ENCODE measurements around the gene AKAP13. TPM values are rescaled to one million over a fixed set of nuclear protein-coding genes. Genes with fewer than 3 reads are reported as not detected.

Gene AKAP13
- total RNA-seq, 1 donor from 2014 or later: 443 TPM

DNA sequence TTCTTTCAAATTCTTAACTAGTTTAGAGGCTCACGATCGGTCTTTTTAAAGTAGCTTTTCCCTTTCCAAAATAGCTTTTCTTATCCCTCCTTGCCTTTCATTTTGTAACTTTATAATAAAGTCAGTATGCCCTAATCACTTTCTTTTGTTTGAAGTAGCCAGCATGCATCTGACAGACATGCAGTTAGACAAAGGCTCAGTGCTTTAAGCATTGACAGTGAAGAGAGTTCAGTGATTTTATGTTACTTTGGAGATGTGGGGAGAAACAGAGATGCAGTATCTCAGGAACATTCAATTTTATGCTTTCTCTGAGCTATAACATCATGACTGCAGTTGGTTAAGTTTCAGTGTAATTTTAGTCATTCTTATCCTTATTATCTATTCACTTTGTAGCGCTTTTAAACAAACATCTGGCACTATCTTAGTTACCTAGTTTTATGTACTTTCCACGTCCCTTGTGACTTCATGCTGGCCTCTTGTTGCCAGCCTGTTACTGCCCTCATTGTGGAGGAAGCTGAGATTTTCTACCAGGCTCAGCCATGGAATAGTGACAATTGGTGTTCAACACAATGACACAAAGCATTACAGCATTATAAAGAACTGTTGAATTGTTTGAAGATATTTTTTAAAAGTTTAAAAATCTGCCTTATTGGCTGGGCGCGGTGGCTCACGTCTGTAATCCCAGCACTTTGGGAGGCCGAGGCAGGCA, 90.3 kb downstream of the AKAP13 start:
- intact Hi-C loops (cut with DNase I): no loop called here
- no peak overlapping the region for H3K27ac ChIP-seq
- H3K4me1 ChIP-seq: peaks cover 19% of the 10 kb centered on the region
- no peaks in the 10 kb centered on the region for H3K27me3 ChIP-seq (ENCODE audit: low read depth)
- H3K4me3 ChIP-seq: no peak overlapping the region
- no peak for ATAC-seq
- H3K9me3 ChIP-seq: no peaks in the 10 kb centered on the region
- DNase-seq: no peak
- no peaks in the 10 kb centered on the region for H3K36me3 ChIP-seq
- TF ChIP-seq, protein P1, sequence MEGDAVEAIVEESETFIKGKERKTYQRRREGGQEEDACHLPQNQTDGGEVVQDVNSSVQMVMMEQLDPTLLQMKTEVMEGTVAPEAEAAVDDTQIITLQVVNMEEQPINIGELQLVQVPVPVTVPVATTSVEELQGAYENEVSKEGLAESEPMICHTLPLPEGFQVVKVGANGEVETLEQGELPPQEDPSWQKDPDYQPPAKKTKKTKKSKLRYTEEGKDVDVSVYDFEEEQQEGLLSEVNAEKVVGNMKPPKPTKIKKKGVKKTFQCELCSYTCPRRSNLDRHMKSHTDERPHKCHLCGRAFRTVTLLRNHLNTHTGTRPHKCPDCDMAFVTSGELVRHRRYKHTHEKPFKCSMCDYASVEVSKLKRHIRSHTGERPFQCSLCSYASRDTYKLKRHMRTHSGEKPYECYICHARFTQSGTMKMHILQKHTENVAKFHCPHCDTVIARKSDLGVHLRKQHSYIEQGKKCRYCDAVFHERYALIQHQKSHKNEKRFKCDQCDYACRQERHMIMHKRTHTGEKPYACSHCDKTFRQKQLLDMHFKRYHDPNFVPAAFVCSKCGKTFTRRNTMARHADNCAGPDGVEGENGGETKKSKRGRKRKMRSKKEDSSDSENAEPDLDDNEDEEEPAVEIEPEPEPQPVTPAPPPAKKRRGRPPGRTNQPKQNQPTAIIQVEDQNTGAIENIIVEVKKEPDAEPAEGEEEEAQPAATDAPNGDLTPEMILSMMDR (IDR thresholded peaks at IDR 0.05): no peak

DNA sequence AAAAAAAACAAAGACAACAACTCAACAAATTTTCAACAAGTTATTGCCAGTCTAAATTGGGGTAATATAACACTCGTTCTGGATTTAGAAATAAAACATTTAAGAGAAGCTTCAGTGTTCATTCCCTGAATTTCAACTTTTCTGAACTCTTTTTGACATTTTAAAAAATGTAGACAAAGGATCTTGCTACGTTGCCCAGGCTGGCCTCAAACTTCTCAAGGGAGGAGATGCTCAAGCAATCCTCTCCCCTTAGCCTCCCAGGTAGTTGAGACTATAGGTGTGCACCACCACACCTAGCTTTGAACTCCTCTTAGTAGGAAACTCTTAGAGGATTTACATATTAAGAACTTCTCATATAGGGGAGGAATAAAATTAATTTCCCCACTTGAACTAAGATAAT, 91.9 kb downstream of the AKAP13 start:
- H3K27ac ChIP-seq: no peak overlapping the region
- H3K27me3 ChIP-seq (ENCODE audit: low read depth): no peaks in the 10 kb centered on the region
- H3K4me3 ChIP-seq: no peak overlapping the region
- DNase-seq (no peak), ATAC-seq (no peak)
- intact Hi-C loops (cut with DNase I): no loop called here
- H3K36me3 ChIP-seq: no peaks in the 10 kb centered on the region
- TF ChIP-seq, protein P1 (IDR thresholded peaks at IDR 0.05): no peak
- no peaks in the 10 kb centered on the region for H3K9me3 ChIP-seq
- H3K4me1 ChIP-seq: peaks cover 20% of the 10 kb centered on the region

DNA sequence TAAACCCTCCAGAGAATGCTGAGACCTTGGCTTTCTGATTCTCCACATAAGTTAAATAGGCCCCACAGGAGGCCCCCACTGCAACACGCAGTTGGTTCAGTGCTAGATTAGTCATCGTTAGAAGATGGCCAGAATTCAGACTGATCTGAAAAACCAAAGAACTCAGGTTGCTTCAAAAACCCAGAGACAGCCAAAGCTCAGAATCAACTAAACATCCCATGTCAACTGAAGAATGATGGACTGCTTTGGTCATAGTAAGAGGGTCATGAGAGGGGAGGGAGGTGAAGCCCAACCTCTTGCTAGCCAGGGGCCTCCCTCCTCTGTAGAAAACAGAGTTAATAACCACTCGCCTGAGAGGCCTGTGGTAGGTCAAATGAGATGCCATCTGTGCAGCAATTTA, 93.1 kb downstream of the AKAP13 start:
- TF ChIP-seq, protein P1 (IDR thresholded peaks at IDR 0.05): no peak
- Histone ChIP-seq H3K27me3 (ENCODE audit: low read depth) (no peaks in the 10 kb centered on the region), H3K36me3 (no peaks in the 10 kb centered on the region), H3K4me1 (peaks cover 22% of the 10 kb centered on the region), H3K4me3 (no peak overlapping the region), H3K27ac (no peak overlapping the region), H3K9me3 (no peaks in the 10 kb centered on the region)
- intact Hi-C loops (cut with DNase I): no loop called here
- DNase-seq: no peak
- no peak for ATAC-seq

DNA sequence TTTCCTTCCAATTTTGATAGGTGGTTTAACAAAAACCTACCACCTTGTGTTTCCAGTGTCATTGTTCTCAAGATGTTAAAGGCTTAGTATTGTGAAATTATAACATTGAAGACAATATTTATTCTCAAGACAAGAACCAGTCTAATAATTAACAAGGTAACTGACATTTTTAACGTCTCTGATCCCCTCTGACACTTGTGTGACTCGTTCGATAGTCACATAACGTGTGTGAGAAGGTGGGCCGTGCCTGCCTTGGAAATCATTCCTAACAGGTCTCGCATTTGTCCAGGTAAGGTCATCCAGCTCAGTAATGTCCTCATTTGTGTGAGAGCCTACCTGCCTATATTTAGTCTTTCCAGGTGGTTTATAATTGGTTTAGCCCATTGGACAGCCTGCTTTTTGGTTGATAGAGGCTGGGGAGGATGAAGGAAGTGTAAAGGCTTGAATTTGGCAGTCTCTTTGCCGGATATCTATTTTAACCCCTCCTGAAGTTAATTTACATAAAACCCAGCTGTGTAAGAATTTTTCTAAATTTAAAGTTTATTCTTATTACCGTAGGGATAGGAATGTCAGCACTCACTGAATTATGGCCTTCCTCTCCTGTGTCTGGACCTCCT, 94.4 kb downstream of the AKAP13 start:
- H3K4me3 ChIP-seq: no peak overlapping the region
- intact Hi-C loops (cut with DNase I): no loop called here
- H3K27ac ChIP-seq: no peak overlapping the region
- H3K9me3 ChIP-seq: no peaks in the 10 kb centered on the region
- TF ChIP-seq, protein P1 (IDR thresholded peaks at IDR 0.05): no peak
- DNase-seq (no peak), ATAC-seq (no peak)
- no peaks in the 10 kb centered on the region for H3K27me3 ChIP-seq (ENCODE audit: low read depth)
- H3K4me1 ChIP-seq: peaks cover 35% of the 10 kb centered on the region
- H3K36me3 ChIP-seq: no peaks in the 10 kb centered on the region

DNA sequence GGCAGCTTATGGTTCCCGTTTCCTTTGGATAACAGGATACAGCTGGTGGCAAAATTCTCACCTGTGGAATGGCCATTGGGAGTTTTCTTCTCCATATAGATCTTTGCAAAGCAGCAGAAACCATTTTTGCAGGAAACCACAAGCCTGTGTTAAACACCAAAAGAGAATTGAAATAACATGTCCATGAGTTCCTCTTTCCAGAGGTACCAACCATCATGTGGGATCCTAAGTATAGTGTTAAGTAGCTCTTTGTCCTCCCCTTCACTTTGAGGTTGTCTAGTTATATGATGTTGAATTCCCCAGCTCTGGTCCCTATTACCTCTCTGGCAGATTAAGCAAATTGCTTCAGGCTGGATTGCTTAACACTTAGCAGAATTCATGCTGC, 94.9 kb downstream of the AKAP13 start:
- Histone ChIP-seq H3K27ac (no peak overlapping the region), H3K9me3 (no peaks in the 10 kb centered on the region), H3K27me3 (ENCODE audit: low read depth) (no peaks in the 10 kb centered on the region), H3K4me1 (peaks cover 40% of the 10 kb centered on the region), H3K36me3 (no peaks in the 10 kb centered on the region), H3K4me3 (no peak overlapping the region)
- ATAC-seq (peak in 1 of 2 donors; percentile 37), DNase-seq (no peak)
- intact Hi-C loops (cut with DNase I): no loop called here
- TF ChIP-seq, protein P1 (IDR thresholded peaks at IDR 0.05): no peak
